Ishikawa (cell line): ENCODE measurements around the gene WWOX.

Experiments used
- CREB1 ChIP-seq: IDR thresholded peaks from 2 replicates; pipeline ENCODE4 v1.6.1; 2012; ENCODE audit warnings: low read depth
- TAF1 ChIP-seq: IDR thresholded peaks from 2 replicates; pipeline ENCODE4 v1.6.1; 2012; ENCODE audit warnings: low read depth, mild to moderate bottlenecking
- YY1 ChIP-seq: IDR thresholded peaks from 2 replicates; pipeline ENCODE4 v1.6.1; 2012; ENCODE audit warnings: low read depth
- ZBTB7A ChIP-seq: IDR thresholded peaks from 2 replicates; pipeline ENCODE4 v1.6.1; 2012; ENCODE audit warnings: low read depth

DNA sequence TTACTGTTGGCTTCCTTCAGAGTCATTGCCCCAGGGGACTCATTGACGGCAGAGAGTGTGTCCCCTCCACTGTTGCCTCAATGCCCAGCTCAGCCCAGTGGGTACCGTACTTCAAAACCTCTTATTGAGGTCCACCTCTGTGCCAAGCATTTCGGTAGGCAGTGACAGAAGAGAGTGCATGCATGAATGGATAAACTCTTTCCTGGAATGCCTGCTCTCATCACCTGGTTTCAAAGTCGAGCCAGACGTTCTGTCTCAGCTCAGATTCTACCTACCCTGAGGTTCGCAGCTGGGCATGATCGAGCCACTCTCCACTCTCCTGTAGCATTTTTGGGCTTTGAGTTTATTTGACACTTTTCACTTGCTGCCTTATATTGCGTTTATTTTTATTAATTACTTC lies 854.1 kb downstream of the WWOX start:
- TF ChIP-seq CREB1 = no peak
- TF ChIP-seq TAF1 = no peak
- no peak for TF ChIP-seq ZBTB7A
- no peak for TF ChIP-seq YY1
